ENCODE data around the gene RYR1.
A peak's percentile ranks its signal among the peaks of the same experiment; 100 is the strongest.

The RYR1 gene

DNA sequence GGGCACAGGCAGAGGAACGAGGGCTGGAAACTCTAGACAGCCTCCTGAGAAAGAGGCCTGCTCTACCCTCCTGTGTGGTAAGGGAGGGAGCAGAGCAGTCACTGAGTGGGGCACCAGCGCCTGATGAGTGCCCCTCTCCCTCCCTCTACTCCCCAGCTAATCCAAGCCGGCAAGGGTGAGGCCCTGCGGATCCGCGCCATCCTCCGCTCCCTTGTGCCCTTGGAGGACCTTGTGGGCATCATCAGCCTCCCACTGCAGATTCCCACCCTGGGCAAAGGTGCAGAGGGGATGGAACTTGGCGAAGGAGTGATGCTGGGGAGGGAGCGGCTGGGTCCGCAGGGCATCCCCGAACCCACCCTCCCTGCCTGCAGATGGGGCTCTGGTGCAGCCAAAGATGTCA is 67.0 kb downstream of the RYR1 start:
- Histone ChIP-seq H3K23ac (ENCODE audit: low read length) (no peak overlapping the region), H2BK15ac (replicated peaks; ENCODE audit: low read depth) (no peak overlapping the region), H3K79me2 (ENCODE audit: control insufficient read depth, insufficient read depth, low read length) (no peaks in the 10 kb centered on the region), H4K5ac (ENCODE audit: low read length) (no peak overlapping the region), H3K18ac (ENCODE audit: low read length) (no peak overlapping the region), H3K36me3 (ENCODE audit: control insufficient read depth, insufficient read depth, low read length) (no peaks in the 10 kb centered on the region), H2AK5ac (ENCODE audit: low read length) (no peak overlapping the region), H2BK120ac (ENCODE audit: low read depth, low read length) (no peak overlapping the region), H3K56ac (ENCODE audit: low read length) (no peak overlapping the region), H3K4me2 (ENCODE audit: low read length) (no peak overlapping the region), H3K4me3 (ENCODE audit: low read length) (no peak overlapping the region), H3K27ac (ENCODE audit: low read depth, low read length) (no peak overlapping the region), H3K27me3 (ENCODE audit: insufficient read depth, low read length, poor library complexity) (no peaks in the 10 kb centered on the region), H3K4me1 (ENCODE audit: control insufficient read depth, low read depth, low read length) (no peaks in the 10 kb centered on the region), H2BK5ac (ENCODE audit: low read length) (no peak overlapping the region), H3K79me1 (ENCODE audit: low read length) (no peaks in the 10 kb centered on the region), H4K8ac (ENCODE audit: low read depth, low read length) (no peak overlapping the region), H3K4ac (ENCODE audit: low read depth, low read length) (no peak overlapping the region), H3K9ac (ENCODE audit: low read length) (no peak overlapping the region)
- no peak for DNase-seq
- no CpG with 5 or more reads among the region's 11 CpGs for WGBS (ENCODE audit: extremely low coverage, insufficient coverage, low lambda C conversion rate)

DNA sequence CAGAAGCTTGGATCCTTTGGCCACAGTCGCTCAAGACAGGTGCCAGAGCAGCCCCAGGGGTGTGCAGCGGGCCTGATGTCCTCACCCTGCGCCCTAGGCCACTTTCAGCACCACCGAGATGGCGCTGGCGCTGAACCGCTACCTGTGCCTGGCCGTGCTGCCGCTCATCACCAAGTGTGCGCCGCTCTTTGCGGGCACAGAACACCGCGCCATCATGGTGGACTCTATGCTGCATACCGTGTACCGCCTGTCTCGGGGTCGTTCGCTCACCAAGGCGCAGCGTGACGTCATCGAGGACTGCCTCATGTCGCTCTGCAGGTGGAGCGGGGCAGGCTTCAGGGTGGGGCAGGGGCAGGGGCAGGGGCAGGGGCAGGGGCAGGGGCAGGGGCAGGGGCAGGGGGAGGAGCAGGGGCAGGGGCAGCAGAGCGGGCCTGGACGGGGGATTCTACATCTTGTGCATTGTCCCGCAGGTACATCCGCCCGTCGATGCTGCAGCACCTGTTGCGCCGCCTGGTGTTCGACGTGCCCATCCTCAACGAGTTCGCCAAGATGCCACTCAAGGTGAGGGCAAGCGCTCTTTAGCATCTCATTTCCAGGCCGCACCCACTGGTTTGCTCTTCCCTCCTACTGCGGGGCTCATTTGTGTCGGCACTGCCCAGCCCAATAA is 69.1 kb downstream of the RYR1 start:
- no peak overlapping the region for H2BK15ac ChIP-seq (replicated peaks; ENCODE audit: low read depth)
- H3K56ac ChIP-seq (ENCODE audit: low read length), result no peak overlapping the region
- no peaks in the 10 kb centered on the region for H3K27me3 ChIP-seq (ENCODE audit: insufficient read depth, low read length, poor library complexity)
- no peak overlapping the region for H3K9ac ChIP-seq (ENCODE audit: low read length)
- no peaks in the 10 kb centered on the region for H3K79me1 ChIP-seq (ENCODE audit: low read length)
- no peak overlapping the region for H3K4ac ChIP-seq (ENCODE audit: low read depth, low read length)
- no peak overlapping the region for H2BK5ac ChIP-seq (ENCODE audit: low read length)
- H3K23ac ChIP-seq (ENCODE audit: low read length), result no peak overlapping the region
- H3K4me3 ChIP-seq (ENCODE audit: low read length), result no peak overlapping the region
- no peak overlapping the region for H4K5ac ChIP-seq (ENCODE audit: low read length)
- no peak overlapping the region for H3K4me2 ChIP-seq (ENCODE audit: low read length)
- no peak overlapping the region for H3K27ac ChIP-seq (ENCODE audit: low read depth, low read length)
- H2AK5ac ChIP-seq (ENCODE audit: low read length), result no peak overlapping the region
- no peak overlapping the region for H3K18ac ChIP-seq (ENCODE audit: low read length)
- H2BK120ac ChIP-seq (ENCODE audit: low read depth, low read length), result no peak overlapping the region
- no peaks in the 10 kb centered on the region for H3K4me1 ChIP-seq (ENCODE audit: control insufficient read depth, low read depth, low read length)
- H4K8ac ChIP-seq (ENCODE audit: low read depth, low read length), result no peak overlapping the region
- H3K79me2 ChIP-seq (ENCODE audit: control insufficient read depth, insufficient read depth, low read length), result no peaks in the 10 kb centered on the region
- H3K36me3 ChIP-seq (ENCODE audit: control insufficient read depth, insufficient read depth, low read length), result no peaks in the 10 kb centered on the region
- DNase-seq, result no peak
- no CpG with 5 or more reads among the region's 41 CpGs for WGBS (ENCODE audit: extremely low coverage, insufficient coverage, low lambda C conversion rate)

DNA sequence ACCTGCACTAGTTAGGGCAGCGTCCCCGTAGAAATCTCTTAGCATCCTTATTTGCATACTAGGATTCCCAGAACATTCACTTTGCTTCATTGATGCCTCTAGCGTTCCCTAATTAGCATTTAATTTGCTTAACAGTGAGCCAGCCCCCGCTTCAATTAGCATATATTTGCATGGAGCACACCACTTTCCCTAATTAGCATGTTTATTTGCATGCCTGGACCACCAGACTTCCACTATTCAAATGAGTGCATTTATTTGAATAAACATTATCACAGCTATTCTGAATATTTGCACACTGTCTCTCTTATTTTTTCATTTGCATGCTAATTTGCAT is 69.6 kb downstream of the RYR1 start:
- H3K79me2 ChIP-seq (ENCODE audit: control insufficient read depth, insufficient read depth, low read length), result no peaks in the 10 kb centered on the region
- H3K4ac ChIP-seq (ENCODE audit: low read depth, low read length), result no peak overlapping the region
- no peak overlapping the region for H4K5ac ChIP-seq (ENCODE audit: low read length)
- H3K27ac ChIP-seq (ENCODE audit: low read depth, low read length), result no peak overlapping the region
- H4K8ac ChIP-seq (ENCODE audit: low read depth, low read length), result no peak overlapping the region
- H3K4me1 ChIP-seq (ENCODE audit: control insufficient read depth, low read depth, low read length), result no peaks in the 10 kb centered on the region
- no peak overlapping the region for H2AK5ac ChIP-seq (ENCODE audit: low read length)
- no peak overlapping the region for H3K23ac ChIP-seq (ENCODE audit: low read length)
- H2BK5ac ChIP-seq (ENCODE audit: low read length), result no peak overlapping the region
- no peaks in the 10 kb centered on the region for H3K27me3 ChIP-seq (ENCODE audit: insufficient read depth, low read length, poor library complexity)
- no peak overlapping the region for H3K9ac ChIP-seq (ENCODE audit: low read length)
- H3K4me3 ChIP-seq (ENCODE audit: low read length), result no peak overlapping the region
- no peak overlapping the region for H3K56ac ChIP-seq (ENCODE audit: low read length)
- H2BK120ac ChIP-seq (ENCODE audit: low read depth, low read length), result no peak overlapping the region
- H2BK15ac ChIP-seq (replicated peaks; ENCODE audit: low read depth), result no peak overlapping the region
- no CpG with 5 or more reads among the region's 4 CpGs for WGBS (ENCODE audit: extremely low coverage, insufficient coverage, low lambda C conversion rate)
- no peaks in the 10 kb centered on the region for H3K36me3 ChIP-seq (ENCODE audit: control insufficient read depth, insufficient read depth, low read length)
- H3K4me2 ChIP-seq (ENCODE audit: low read length), result no peak overlapping the region
- no peak for DNase-seq
- H3K18ac ChIP-seq (ENCODE audit: low read length), result no peak overlapping the region
- H3K79me1 ChIP-seq (ENCODE audit: low read length), result no peaks in the 10 kb centered on the region

DNA sequence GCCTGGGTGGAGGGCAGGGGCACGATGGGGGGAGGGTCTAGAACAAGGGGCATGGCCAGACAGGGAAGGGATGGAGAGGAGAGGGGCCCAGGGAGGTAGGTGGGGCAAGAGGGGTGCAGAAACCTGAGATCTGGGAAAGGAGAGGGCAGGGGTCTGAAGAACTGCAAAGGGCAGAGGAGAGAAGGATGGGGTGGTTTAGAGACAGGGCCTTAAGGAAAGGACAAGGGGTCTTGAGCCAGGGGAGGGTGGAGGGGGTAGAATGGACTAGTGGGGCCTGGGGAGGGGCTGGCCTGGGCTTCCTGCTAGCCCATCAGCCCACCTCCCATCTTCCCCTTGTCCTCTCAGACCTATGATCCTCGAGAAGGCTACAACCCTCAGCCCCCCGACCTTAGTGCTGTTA is 72.5 kb downstream of the RYR1 start:
- Histone ChIP-seq H2AK5ac (ENCODE audit: low read length) (no peak overlapping the region), H2BK5ac (ENCODE audit: low read length) (no peak overlapping the region), H2BK120ac (ENCODE audit: low read depth, low read length) (no peak overlapping the region), H3K4me3 (ENCODE audit: low read length) (no peak overlapping the region), H2BK15ac (replicated peaks; ENCODE audit: low read depth) (no peak overlapping the region), H3K27me3 (ENCODE audit: insufficient read depth, low read length, poor library complexity) (no peaks in the 10 kb centered on the region), H3K79me2 (ENCODE audit: control insufficient read depth, insufficient read depth, low read length) (no peaks in the 10 kb centered on the region), H3K36me3 (ENCODE audit: control insufficient read depth, insufficient read depth, low read length) (no peaks in the 10 kb centered on the region), H3K4me1 (ENCODE audit: control insufficient read depth, low read depth, low read length) (no peaks in the 10 kb centered on the region), H3K27ac (ENCODE audit: low read depth, low read length) (no peak overlapping the region), H3K18ac (ENCODE audit: low read length) (no peak overlapping the region), H3K9ac (ENCODE audit: low read length) (no peak overlapping the region), H3K4ac (ENCODE audit: low read depth, low read length) (no peak overlapping the region), H3K23ac (ENCODE audit: low read length) (no peak overlapping the region), H3K79me1 (ENCODE audit: low read length) (no peaks in the 10 kb centered on the region), H3K56ac (ENCODE audit: low read length) (peak overlapping the region; percentile 15), H3K4me2 (ENCODE audit: low read length) (no peak overlapping the region), H4K5ac (ENCODE audit: low read length) (no peak overlapping the region), H4K8ac (ENCODE audit: low read depth, low read length) (no peak overlapping the region)
- no peak for DNase-seq
- no CpG with 5 or more reads among the region's 3 CpGs for WGBS (ENCODE audit: extremely low coverage, insufficient coverage, low lambda C conversion rate)

DNA sequence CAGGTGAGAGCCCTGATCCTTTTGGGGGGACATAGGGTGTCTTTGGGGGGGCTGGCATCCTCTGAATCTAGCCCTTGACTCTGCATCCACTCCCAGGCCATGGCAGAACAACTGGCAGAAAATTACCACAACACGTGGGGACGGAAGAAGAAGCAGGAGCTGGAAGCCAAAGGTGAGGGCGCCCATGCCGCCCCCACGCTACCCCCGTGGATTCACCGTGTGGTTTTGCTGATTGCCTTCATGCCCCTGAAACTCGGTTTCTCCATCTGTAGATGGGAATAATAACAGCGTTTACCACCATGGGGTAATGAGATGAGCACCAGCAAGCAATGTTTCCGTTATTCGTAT is 72.9 kb downstream of the RYR1 start:
- Histone ChIP-seq H3K4ac (ENCODE audit: low read depth, low read length) (no peak overlapping the region), H3K79me2 (ENCODE audit: control insufficient read depth, insufficient read depth, low read length) (no peaks in the 10 kb centered on the region), H3K4me3 (ENCODE audit: low read length) (no peak overlapping the region), H3K4me1 (ENCODE audit: control insufficient read depth, low read depth, low read length) (no peaks in the 10 kb centered on the region), H3K4me2 (ENCODE audit: low read length) (no peak overlapping the region), H2BK120ac (ENCODE audit: low read depth, low read length) (no peak overlapping the region), H4K5ac (ENCODE audit: low read length) (no peak overlapping the region), H3K9ac (ENCODE audit: low read length) (no peak overlapping the region), H2AK5ac (ENCODE audit: low read length) (no peak overlapping the region), H3K36me3 (ENCODE audit: control insufficient read depth, insufficient read depth, low read length) (no peaks in the 10 kb centered on the region), H3K18ac (ENCODE audit: low read length) (no peak overlapping the region), H2BK15ac (replicated peaks; ENCODE audit: low read depth) (no peak overlapping the region), H3K27me3 (ENCODE audit: insufficient read depth, low read length, poor library complexity) (no peaks in the 10 kb centered on the region), H3K23ac (ENCODE audit: low read length) (no peak overlapping the region), H3K56ac (ENCODE audit: low read length) (peak overlapping the region; percentile 15), H2BK5ac (ENCODE audit: low read length) (no peak overlapping the region), H4K8ac (ENCODE audit: low read depth, low read length) (no peak overlapping the region), H3K79me1 (ENCODE audit: low read length) (no peaks in the 10 kb centered on the region), H3K27ac (ENCODE audit: low read depth, low read length) (no peak overlapping the region)
- DNase-seq, result no peak
- WGBS (ENCODE audit: extremely low coverage, insufficient coverage, low lambda C conversion rate), result no CpG with 5 or more reads among the region's 11 CpGs
